K562 treated with DMSO at 1 percent for 4 hours (cell line): ENCODE measurements around the gene DMP1. TPM values are rescaled to one million over a fixed set of nuclear protein-coding genes. Genes with fewer than 3 reads are reported as not detected.

Experiments
- total RNA-seq: library from RNA; unstranded; fragments of 300-600 nt; gene quantifications from 2 replicates; pipeline ENCODE4 v1.2.3, GENCODE V29; 2022; ENCODE audit not compliant: insufficient read depth

DMP1 gene, protein sequence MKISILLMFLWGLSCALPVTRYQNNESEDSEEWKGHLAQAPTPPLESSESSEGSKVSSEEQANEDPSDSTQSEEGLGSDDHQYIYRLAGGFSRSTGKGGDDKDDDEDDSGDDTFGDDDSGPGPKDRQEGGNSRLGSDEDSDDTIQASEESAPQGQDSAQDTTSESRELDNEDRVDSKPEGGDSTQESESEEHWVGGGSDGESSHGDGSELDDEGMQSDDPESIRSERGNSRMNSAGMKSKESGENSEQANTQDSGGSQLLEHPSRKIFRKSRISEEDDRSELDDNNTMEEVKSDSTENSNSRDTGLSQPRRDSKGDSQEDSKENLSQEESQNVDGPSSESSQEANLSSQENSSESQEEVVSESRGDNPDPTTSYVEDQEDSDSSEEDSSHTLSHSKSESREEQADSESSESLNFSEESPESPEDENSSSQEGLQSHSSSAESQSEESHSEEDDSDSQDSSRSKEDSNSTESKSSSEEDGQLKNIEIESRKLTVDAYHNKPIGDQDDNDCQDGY
- total RNA-seq = not detected in 2 replicates

DNA sequence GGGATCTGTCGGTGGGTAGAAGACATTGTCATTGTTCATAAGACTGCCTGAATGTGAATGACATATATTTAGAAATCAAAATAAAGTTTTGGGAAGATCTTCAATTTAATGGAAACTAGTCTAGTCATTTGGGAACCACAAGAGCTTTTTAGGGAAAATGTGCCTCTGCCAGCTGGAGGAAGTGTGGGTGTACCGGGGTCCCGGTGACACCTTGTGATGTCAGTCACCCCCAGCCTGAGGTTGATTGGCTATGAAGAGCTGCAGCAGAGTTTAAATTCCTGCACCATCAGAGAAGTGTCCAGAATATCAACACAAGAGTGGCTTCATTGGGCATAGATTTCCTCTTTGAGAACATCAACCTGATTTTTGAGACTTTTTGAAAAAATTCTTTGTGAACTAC is at the start of gene DMP1:
DMP1 (plus strand) TSS at position 301 of the 400 bp plus-strand sequence. CDS start 6,213 bp downstream, outside the sequence.

DNA sequence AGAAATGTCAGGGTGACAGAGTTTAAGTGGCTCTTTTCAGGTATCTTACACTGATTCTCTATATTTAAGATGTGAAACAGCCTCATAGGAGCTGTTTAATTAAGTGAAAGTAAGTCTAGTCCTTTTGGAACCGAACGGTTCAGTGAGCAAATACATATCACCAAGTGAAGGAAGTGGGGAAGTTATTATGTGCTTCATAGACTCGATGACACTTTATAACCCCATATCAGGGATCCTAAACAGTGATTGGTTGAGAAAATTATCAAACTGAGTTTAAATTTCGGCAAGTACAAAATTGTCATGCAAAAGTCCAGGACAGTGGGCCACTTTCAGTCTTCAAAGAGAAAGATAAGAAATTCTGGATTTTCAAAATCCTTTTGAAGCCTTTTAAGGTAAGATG is 41.9 kb upstream of the DMP1 start, which contains the start of gene DSPP:
DSPP (plus strand) TSS at position 301 of the 400 bp plus-strand sequence. CDS start 2,380 bp downstream, outside the sequence.

Other genes starting within 250 kb of the DMP1 start
- gene NUDT9, start 227.7 kb upstream of the DMP1 start, total RNA-seq = 11.6 and 12.8 TPM in 2 replicates
- gene SPARCL1, start 120.9 kb upstream of the DMP1 start, total RNA-seq = 0.31 TPM in 1 of 2 replicates, not detected in the other
- gene DSPP, start 41.8 kb upstream of the DMP1 start, total RNA-seq = not detected in 2 replicates
- gene IBSP, start 149.3 kb downstream of the DMP1 start, total RNA-seq = not detected in 2 replicates
- gene MEPE, start 182.7 kb downstream of the DMP1 start, total RNA-seq = not detected in 2 replicates